ENCODE results near the gene DCDC2C.

Gene DCDC2C

DNA sequence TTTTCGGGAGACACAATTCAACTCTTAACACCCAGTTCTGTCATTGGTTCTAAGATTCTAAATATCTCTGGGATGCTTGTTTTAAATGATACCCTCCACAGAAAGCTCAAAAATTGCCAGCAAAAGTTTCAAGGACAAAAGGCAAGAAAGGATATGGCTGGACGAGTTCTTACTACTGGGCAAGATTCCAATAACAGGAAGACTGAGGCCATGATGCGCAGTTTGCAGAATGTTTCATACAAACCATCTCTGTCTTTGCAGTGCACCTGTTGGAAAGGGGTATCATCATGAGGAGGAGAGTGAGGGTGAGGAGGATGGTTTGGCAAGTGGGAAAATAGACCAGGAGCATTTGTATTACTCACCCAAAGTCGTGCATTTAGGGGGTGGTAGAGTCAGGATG, 172.8 kb downstream of the DCDC2C start:
- DNase-seq (ENCODE audit: low read depth in 1 of 2, low spot score in 1 of 2): no peak

DNA sequence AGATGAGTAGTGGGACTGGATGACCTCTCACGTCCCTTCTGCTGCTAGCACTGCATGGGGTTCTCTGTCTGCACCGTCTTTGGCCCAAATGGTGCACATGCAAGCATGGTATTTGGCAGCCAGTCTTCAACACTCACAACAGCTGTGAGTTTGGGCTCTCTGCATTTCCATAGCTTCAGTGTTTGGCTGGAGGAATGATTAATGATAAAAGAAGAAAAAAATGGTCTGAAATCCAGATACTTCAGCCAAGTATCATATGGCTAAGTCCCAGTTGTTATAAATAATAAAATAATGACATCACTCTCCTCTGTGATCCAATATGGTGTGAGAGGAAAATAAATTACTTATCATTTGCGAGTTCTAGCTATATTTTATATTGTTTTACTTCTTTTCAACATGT, 173.3 kb downstream of the DCDC2C start:
- no peak for DNase-seq (ENCODE audit: low read depth in 1 of 2, low spot score in 1 of 2)

DNA sequence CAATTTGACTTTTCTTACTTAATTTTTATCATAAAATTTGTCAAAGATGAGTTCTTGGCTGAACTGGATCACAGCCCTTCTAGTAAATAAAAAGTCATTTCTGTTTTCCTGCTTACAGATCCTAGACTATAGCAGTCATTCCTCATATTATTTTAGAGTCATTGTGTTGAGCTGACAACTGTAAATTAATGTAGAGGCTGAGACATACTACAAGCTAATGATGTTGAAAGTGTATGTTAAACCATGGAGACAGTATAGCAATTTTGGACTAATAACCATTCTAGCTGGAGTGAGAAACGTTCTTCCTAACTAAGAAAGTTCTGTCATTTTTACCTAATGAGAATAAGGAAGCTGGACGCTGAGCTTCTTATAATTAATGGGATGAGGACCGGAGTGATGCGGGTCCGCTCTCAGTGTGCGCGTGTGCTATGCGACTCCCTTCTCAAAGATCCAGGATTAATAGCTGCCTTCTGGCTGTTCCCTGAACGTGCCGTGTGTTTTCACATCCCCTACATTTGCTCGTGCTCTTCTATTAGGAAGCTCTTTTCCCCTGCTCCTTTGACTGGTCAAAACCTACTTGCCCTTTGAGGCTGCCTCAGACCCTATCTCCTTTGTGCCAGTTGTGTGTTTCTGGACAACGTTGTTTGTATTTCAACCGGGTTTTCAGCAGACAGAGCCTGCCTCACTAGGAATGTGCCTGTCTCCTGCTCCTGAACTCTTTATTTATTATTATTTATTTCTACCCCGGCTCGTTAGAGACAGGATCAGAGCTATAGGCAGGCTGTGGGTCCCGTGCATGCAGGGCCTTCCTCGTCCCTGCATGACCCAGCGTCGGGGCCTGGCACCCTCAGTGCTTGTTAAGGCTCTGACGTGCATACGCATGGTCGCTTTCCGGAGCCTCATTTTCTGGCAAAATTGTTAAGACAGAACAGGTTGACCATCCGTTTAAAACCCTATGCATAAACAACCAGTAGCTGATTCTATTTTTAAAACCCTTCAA, 182.6 kb downstream of the DCDC2C start:
- no peak for DNase-seq (ENCODE audit: low read depth in 1 of 2, low spot score in 1 of 2)

DNA sequence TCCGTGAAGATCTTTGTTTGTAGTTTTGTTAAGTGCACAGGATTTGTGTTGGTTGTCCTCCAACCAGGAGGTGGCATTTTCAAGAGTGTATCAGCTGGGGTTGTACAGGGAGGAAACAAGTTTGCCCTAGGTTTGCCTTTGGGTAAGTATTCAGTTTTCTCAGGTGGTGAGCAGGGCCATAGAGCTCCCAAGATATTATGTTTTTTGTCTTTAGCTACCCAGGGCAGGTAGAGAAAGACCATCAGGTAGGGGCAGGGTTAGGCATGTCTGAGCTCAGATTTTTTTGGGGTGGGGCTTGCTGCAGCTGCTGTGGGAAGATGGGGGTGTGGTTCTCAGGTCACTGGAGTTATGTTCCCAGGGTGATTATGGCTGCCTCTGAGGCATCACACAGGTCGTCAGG, 191.6 kb downstream of the DCDC2C start:
- no peak for DNase-seq (ENCODE audit: low read depth in 1 of 2, low spot score in 1 of 2)
